CD8-positive, alpha-beta memory T cell (primary cell): Measurements from ENCODE around the gene COX7A2L. TPM values are rescaled to one million over a fixed set of nuclear protein-coding genes. Genes with fewer than 3 reads are reported as not detected.
A peak's percentile ranks its signal among the peaks of the same experiment; 100 is the strongest.

ENCODE experiments used
- CTCF ChIA-PET: fragments of 350-600 bp; sonication (Branson Sonifier 250); formaldehyde crosslinking; loops from one replicate; lab custom pipeline; 2021; ENCODE audit warnings: antibody characterized with exemption; lab: Charles Lee
- POLR2A ChIA-PET: fragments of 350-600 bp; sonication (Branson Sonifier 250); formaldehyde crosslinking; loops from one replicate; lab custom pipeline; 2021; ENCODE audit warnings: antibody characterized with exemption; lab: Charles Lee
- DNase-seq, 5 donors: peaks; one replicate each; pipeline versions ENCODE4 v3.0.0 to v3.0.0-alpha.2; 2020 to 2022; ENCODE audit warnings: mixed read lengths in 1 of 5
- H3K27ac ChIP-seq: one replicate; pipeline ENCODE4 v1.7.0; 2013; ENCODE audit warnings: low read depth, mild to moderate bottlenecking, low read length, moderate library complexity
- H3K27me3 ChIP-seq: 2 replicates; pipeline ENCODE4 v1.7.0; 2013; ENCODE audit warnings: low read length, mild to moderate bottlenecking; ENCODE audit not compliant: insufficient read depth, poor library complexity, severe bottlenecking
- H3K36me3 ChIP-seq: 2 replicates; pipeline ENCODE4 v1.7.0; 2013; ENCODE audit warnings: mild to moderate bottlenecking, low read length, moderate library complexity; ENCODE audit not compliant: insufficient read depth
- H3K4me1 ChIP-seq: 2 replicates; pipeline ENCODE4 v1.7.0; 2013; ENCODE audit warnings: mild to moderate bottlenecking, low read length, moderate library complexity; ENCODE audit not compliant: insufficient read depth
- H3K4me3 ChIP-seq: 2 replicates; pipeline ENCODE4 v1.7.0; 2013; ENCODE audit warnings: mild to moderate bottlenecking, low read length
- H3K9me3 ChIP-seq: 2 replicates; pipeline ENCODE4 v1.7.0; 2013; ENCODE audit warnings: mild to moderate bottlenecking, low read length
- H3K27ac Mint-ChIP-seq, 8 donors: one replicate each; pipeline ENCODE4 v1.8.0; 2020 to 2021; ENCODE audit warnings: mixed read lengths in 8 of 8, mild to moderate bottlenecking in 6 of 8, inconsistent platforms in 3 of 8, moderate library complexity in 3 of 8
- H3K27me3 Mint-ChIP-seq, 2 donors: one replicate each; pipeline ENCODE4 v1.8.0; 2020 to 2021; ENCODE audit warnings: mixed read lengths in 2 of 2, mild to moderate bottlenecking in 1 of 2, moderate library complexity in 1 of 2
- H3K36me3 Mint-ChIP-seq, 3 donors: one replicate each; pipeline ENCODE4 v1.8.0; 2020 to 2021; ENCODE audit warnings: mixed read lengths in 3 of 3, inconsistent platforms in 1 of 3, mild to moderate bottlenecking in 1 of 3
- H3K4me1 Mint-ChIP-seq, 3 donors: one replicate each; pipeline ENCODE4 v1.8.0; 2020 to 2021; ENCODE audit warnings: mixed read lengths in 3 of 3, inconsistent platforms in 1 of 3, mild to moderate bottlenecking in 1 of 3
- H3K4me3 Mint-ChIP-seq, 7 donors: one replicate each; pipeline ENCODE4 v1.8.0; 2020 to 2021; ENCODE audit warnings: mixed read lengths in 7 of 7, mild to moderate bottlenecking in 6 of 7, moderate library complexity in 4 of 7, inconsistent platforms in 2 of 7
- H3K9me3 Mint-ChIP-seq, 5 donors: one replicate each; pipeline ENCODE4 v1.8.0; 2020 to 2022; ENCODE audit warnings: mixed read lengths in 5 of 5, mild to moderate bottlenecking in 3 of 5, moderate library complexity in 2 of 5, inconsistent platforms in 1 of 5
- polyA plus RNA-seq: library from polyadenylated mRNA; unstranded; fragments of 300-500 nt; fragmentation: Illumina TruSeq; gene quantifications from one replicate; pipeline ENCODE4 v1.2.3, GENCODE V29; 2021
- total RNA-seq, 2 experiments: library from RNA; stranded (reverse); gene quantifications; one replicate each; pipeline ENCODE4 v1.2.3, GENCODE V29; 2021

COX7A2L gene
- total and polyA plus RNA-seq, 3 experiments from 2014 or later: 99.8 to 172 (median 100) TPM

GRCh38 chr2:42329736-42330135 lies 31.3 kb downstream of the COX7A2L start:
- H3K27me3 ChIP-seq: no peaks in the 10 kb centered on the region
- H3K36me3 ChIP-seq: peaks cover 48% of the 10 kb centered on the region
- no peak for DNase-seq
- H3K9me3 ChIP-seq: no peaks in the 10 kb centered on the region
- Mint-ChIP-seq H3K27me3 (no peaks in the 10 kb centered on the region), H3K9me3 (no peaks in the 10 kb centered on the region), H3K27ac (peak overlapping the region in 2 of 8 donors; percentile 56 to 78), H3K36me3 (peaks cover 7 to 91% (median 26%) of the 10 kb centered on the region in 3 donors), H3K4me3 (no peak overlapping the region), H3K4me1 (peaks cover 6 to 20% (median 6%) of the 10 kb centered on the region in 3 donors)
- POLR2A ChIA-PET: no interaction called here
- CTCF ChIA-PET: interaction anchor here (0.8 to 2.2 kb wide), 5 partner anchors 15 to 476 kb away, joined by 3 to 6 read pairs (median 3); no protein-coding TSS in a partner anchor
- H3K4me3 ChIP-seq: no peak overlapping the region
- no peak overlapping the region for H3K27ac ChIP-seq
- H3K4me1 ChIP-seq: no peaks in the 10 kb centered on the region

GRCh38 chr2:42328923-42329322 lies 32.1 kb downstream of the COX7A2L start:
- H3K4me1 ChIP-seq: no peaks in the 10 kb centered on the region
- no peaks in the 10 kb centered on the region for H3K27me3 ChIP-seq
- H3K27ac ChIP-seq: no peak overlapping the region
- H3K27me3 Mint-ChIP-seq: no peaks in the 10 kb centered on the region
- peaks cover 6 to 20% (median 6%) of the 10 kb centered on the region in 3 donors for H3K4me1 Mint-ChIP-seq
- peaks cover 7 to 93% (median 26%) of the 10 kb centered on the region in 3 donors for H3K36me3 Mint-ChIP-seq
- no peaks in the 10 kb centered on the region for H3K9me3 Mint-ChIP-seq
- H3K27ac Mint-ChIP-seq: peak overlapping the region in 4 of 8 donors; percentile 46 to 62 (median 50)
- H3K4me3 Mint-ChIP-seq: no peak overlapping the region
- no peak for DNase-seq
- no peak overlapping the region for H3K4me3 ChIP-seq
- peaks cover 51% of the 10 kb centered on the region for H3K36me3 ChIP-seq
- no peaks in the 10 kb centered on the region for H3K9me3 ChIP-seq
- POLR2A ChIA-PET: interaction anchor here (0.6 kb wide), 1 partner anchor 80 kb away, joined by 3 read pairs; no protein-coding TSS in a partner anchor
- CTCF ChIA-PET: interaction anchor here (0.8 to 2.2 kb wide), 14 partner anchors 9 to 475 kb away, joined by 3 to 14 read pairs (median 3); no protein-coding TSS in a partner anchor

GRCh38 chr2:42328148-42328833 lies 32.7 kb downstream of the COX7A2L start:
- Histone ChIP-seq H3K4me3 (no peak overlapping the region), H3K27ac (no peak overlapping the region), H3K27me3 (no peaks in the 10 kb centered on the region), H3K9me3 (no peaks in the 10 kb centered on the region), H3K36me3 (peaks cover 48% of the 10 kb centered on the region), H3K4me1 (no peaks in the 10 kb centered on the region)
- H3K4me1 Mint-ChIP-seq: peaks cover 6 to 20% (median 6%) of the 10 kb centered on the region in 3 donors
- no peaks in the 10 kb centered on the region for H3K27me3 Mint-ChIP-seq
- DNase-seq: peak in 2 of 5 donors; percentile 16 to 18
- ChIA-PET CTCF (interaction anchor here (0.7 to 2.2 kb wide), 13 partner anchors 10 to 241 kb away, joined by 3 to 14 read pairs (median 3); no protein-coding TSS in a partner anchor), POLR2A (no interaction called here)
- no peak overlapping the region for H3K4me3 Mint-ChIP-seq
- peak overlapping the region; percentile 7 to 84 (median 64) for H3K27ac Mint-ChIP-seq
- no peaks in the 10 kb centered on the region for H3K9me3 Mint-ChIP-seq
- H3K36me3 Mint-ChIP-seq: peaks cover 3 to 87% (median 25%) of the 10 kb centered on the region in 3 donors

GRCh38 chr2:42327125-42327524 lies 33.9 kb downstream of the COX7A2L start:
- no peak for DNase-seq
- H3K36me3 Mint-ChIP-seq: peaks cover 0 to 86% (median 22%) of the 10 kb centered on the region in 3 donors
- H3K4me1 ChIP-seq: no peaks in the 10 kb centered on the region
- H3K4me1 Mint-ChIP-seq: peaks cover 10 to 29% (median 17%) of the 10 kb centered on the region in 3 donors
- H3K36me3 ChIP-seq: peaks cover 37% of the 10 kb centered on the region
- peak overlapping the region in 3 of 8 donors; percentile 35 to 56 (median 43) for H3K27ac Mint-ChIP-seq
- no peak overlapping the region for H3K4me3 ChIP-seq
- H3K27me3 ChIP-seq: no peaks in the 10 kb centered on the region
- H3K9me3 Mint-ChIP-seq: no peaks in the 10 kb centered on the region
- no peak overlapping the region for H3K4me3 Mint-ChIP-seq
- ChIA-PET CTCF (interaction anchor here (1.5 kb wide), 1 partner anchor 457 kb away, joined by 3 read pairs; no protein-coding TSS in a partner anchor), POLR2A (no interaction called here)
- no peaks in the 10 kb centered on the region for H3K27me3 Mint-ChIP-seq
- H3K27ac ChIP-seq: no peak overlapping the region
- H3K9me3 ChIP-seq: no peaks in the 10 kb centered on the region

GRCh38 chr2:42325609-42326008 lies 35.4 kb downstream of the COX7A2L start:
- Mint-ChIP-seq H3K27ac (no peak overlapping the region), H3K9me3 (no peaks in the 10 kb centered on the region), H3K4me3 (no peak overlapping the region), H3K27me3 (no peaks in the 10 kb centered on the region), H3K4me1 (peaks cover 20 to 41% (median 29%) of the 10 kb centered on the region in 3 donors), H3K36me3 (peaks cover 4 to 82% (median 17%) of the 10 kb centered on the region in 3 donors)
- ChIA-PET CTCF (no interaction called here), POLR2A (no interaction called here)
- Histone ChIP-seq H3K36me3 (peaks cover 23% of the 10 kb centered on the region), H3K9me3 (no peaks in the 10 kb centered on the region), H3K27ac (no peak overlapping the region), H3K27me3 (no peaks in the 10 kb centered on the region), H3K4me3 (no peak overlapping the region), H3K4me1 (no peaks in the 10 kb centered on the region)
- no peak for DNase-seq

- Histone ChIP-seq H3K4me1 (no peaks in the 10 kb centered on the region), H3K9me3 (no peaks in the 10 kb centered on the region), H3K36me3 (peaks cover 16% of the 10 kb centered on the region), H3K27me3 (no peaks in the 10 kb centered on the region), H3K27ac (no peak overlapping the region), H3K4me3 (no peak overlapping the region)
- Mint-ChIP-seq H3K27ac (peak overlapping the region in 5 of 8 donors; percentile 42 to 54 (median 53)), H3K4me3 (no peak overlapping the region), H3K27me3 (no peaks in the 10 kb centered on the region), H3K9me3 (no peaks in the 10 kb centered on the region), H3K4me1 (peaks cover 20 to 43% (median 32%) of the 10 kb centered on the region in 3 donors), H3K36me3 (peaks cover 5 to 81% (median 19%) of the 10 kb centered on the region in 3 donors)
- POLR2A ChIA-PET: no interaction called here
- CTCF ChIA-PET: interaction anchor here (1.4 kb wide), 1 partner anchor 229 kb away, joined by 7 read pairs; no protein-coding TSS in a partner anchor
- DNase-seq: no peak
Measured at GRCh38 chr2:42324949-42325348, 36.1 kb downstream of the COX7A2L start.

GRCh38 chr2:42324244-42324643 lies 36.8 kb downstream of the COX7A2L start:
- CTCF ChIA-PET: interaction anchor here (0.7 to 1.4 kb wide), 3 partner anchors 191 to 229 kb away, joined by 3 to 7 read pairs (median 4); no protein-coding TSS in a partner anchor
- H3K4me3 ChIP-seq: no peak overlapping the region
- Mint-ChIP-seq H3K9me3 (no peaks in the 10 kb centered on the region), H3K27me3 (no peaks in the 10 kb centered on the region), H3K27ac (peak overlapping the region in 6 of 8 donors; percentile 21 to 57 (median 39)), H3K36me3 (peaks cover 5 to 79% (median 14%) of the 10 kb centered on the region in 3 donors), H3K4me1 (peaks cover 20 to 43% (median 35%) of the 10 kb centered on the region in 3 donors), H3K4me3 (no peak overlapping the region)
- no peaks in the 10 kb centered on the region for H3K27me3 ChIP-seq
- H3K9me3 ChIP-seq: no peaks in the 10 kb centered on the region
- H3K36me3 ChIP-seq: peaks cover 12% of the 10 kb centered on the region
- DNase-seq: no peak
- no peak overlapping the region for H3K27ac ChIP-seq
- POLR2A ChIA-PET: interaction anchor here (1.1 kb wide), 1 partner anchor 73 kb away, joined by 3 read pairs; no protein-coding TSS in a partner anchor
- H3K4me1 ChIP-seq: no peaks in the 10 kb centered on the region
